SH-SY5Y (cell line): ENCODE measurements around the gene KRT73.

ENCODE experiments used
- GATA2 ChIP-seq: IDR thresholded peaks from 2 replicates; pipeline ENCODE4 v1.6.1; 2011; ENCODE audit warnings: mild to moderate bottlenecking, low read depth, low read length
- GATA3 ChIP-seq: IDR thresholded peaks from 2 replicates; pipeline ENCODE4 v1.6.1; 2011; ENCODE audit warnings: low read depth, mild to moderate bottlenecking, low read length, moderate library complexity

- TF ChIP-seq GATA2, result no peak
- no peak for TF ChIP-seq GATA3
Observed at GRCh38 chr12:52600071-52600470, 18.3 kb downstream of the KRT73 start.
